Body of pancreas (tissue), 4 donors: ENCODE measurements around the gene RASGRF2.

ENCODE experiments used
- CTCF ChIP-seq, 7 experiments: fragments of 450-650 bp in 4 of 7; fragments of 200-600 bp in 3 of 7; sonication (generic) in 3 of 7; IDR thresholded peaks; one replicate each; pipeline ENCODE4 v1.5.1; 2016 to 2019; ENCODE audit warnings: antibody characterized with exemption in 7 of 7
- POLR2A ChIP-seq, 3 donors: fragments of 450-650 bp; IDR thresholded peaks; one replicate each; pipeline ENCODE4 v1.6.1; 2016; ENCODE audit warnings: antibody characterized with exemption in 3 of 3, mild to moderate bottlenecking in 2 of 3

- TF ChIP-seq POLR2A (IDR thresholded peaks at IDR 0.05): no peak
- no peak for TF ChIP-seq CTCF (IDR thresholded peaks at IDR 0.05)
Observed at GRCh38 chr5:81222285-81222684, 262.1 kb downstream of the RASGRF2 start.
